ENCODE data around the gene EDRF1.
"Not testable (repeated sequence)": the region's sequence is repeated elsewhere in the genome, so short reads cannot be mapped to it uniquely, and the experiment has no call there.

The EDRF1 gene

GRCh38 chr10:125693524-125693847 lies 26.0 kb upstream of the EDRF1 start:
- H3K4me3 ChIP-seq (replicated peaks in 1 of 2; ENCODE audit: low read depth in 2 of 2, low read length in 2 of 2): no peak overlapping the region
- DNase-seq (ENCODE audit: low read depth in 2 of 2): no peak
- TF ChIP-seq CTCF (IDR thresholded peaks at IDR 0.05; ENCODE audit: low read depth, low read length): no peak

GRCh38 chr10:125694883-125695282 lies 24.6 kb upstream of the EDRF1 start:
- peak; percentile 56 to 84 for DNase-seq (ENCODE audit: low read depth in 2 of 2)
- TF ChIP-seq CTCF (IDR thresholded peaks at IDR 0.05; ENCODE audit: low read depth, low read length): no peak
- H3K4me3 ChIP-seq (replicated peaks in 1 of 2; ENCODE audit: low read depth in 2 of 2, low read length in 2 of 2): no peak overlapping the region

- not testable (repeated sequence) for H3K4me3 ChIP-seq (replicated peaks in 1 of 2; ENCODE audit: low read depth in 2 of 2, low read length in 2 of 2); DNase-seq (ENCODE audit: low read depth in 2 of 2)
Observed at GRCh38 chr10:125696884-125697283, 22.6 kb upstream of the EDRF1 start.

- no peak overlapping the region for H3K4me3 ChIP-seq (replicated peaks in 1 of 2; ENCODE audit: low read depth in 2 of 2, low read length in 2 of 2)
- TF ChIP-seq CTCF (IDR thresholded peaks at IDR 0.05; ENCODE audit: low read depth, low read length): no peak
- no peak for DNase-seq (ENCODE audit: low read depth in 2 of 2)
Observed at GRCh38 chr10:125698481-125698998, 21.0 kb upstream of the EDRF1 start.

GRCh38 chr10:125699562-125700143 lies 19.9 kb upstream of the EDRF1 start:
- H3K4me3 ChIP-seq (replicated peaks in 1 of 2; ENCODE audit: low read depth in 2 of 2, low read length in 2 of 2): no peak overlapping the region
- TF ChIP-seq CTCF (IDR thresholded peaks at IDR 0.05; ENCODE audit: low read depth, low read length): no peak

GRCh38 chr10:125700355-125700911 lies 19.1 kb upstream of the EDRF1 start:
- DNase-seq (ENCODE audit: low read depth in 2 of 2): peak; percentile 49 to 53
- no peak for TF ChIP-seq CTCF (IDR thresholded peaks at IDR 0.05; ENCODE audit: low read depth, low read length)

More at GRCh38 chr10:125699562-125700143, 19.9 kb upstream of the EDRF1 start:
- no peak for DNase-seq (ENCODE audit: low read depth in 2 of 2)

GRCh38 chr10:125707541-125708468 lies 11.7 kb upstream of the EDRF1 start:
- TF ChIP-seq CTCF (IDR thresholded peaks at IDR 0.05; ENCODE audit: low read depth, low read length): no peak
- DNase-seq (ENCODE audit: low read depth in 2 of 2): peak; percentile 5 to 11
- H3K4me3 ChIP-seq (replicated peaks in 1 of 2; ENCODE audit: low read depth in 2 of 2, low read length in 2 of 2): no peak overlapping the region

More at GRCh38 chr10:125700355-125700911, 19.1 kb upstream of the EDRF1 start:
- H3K4me3 ChIP-seq (replicated peaks in 1 of 2; ENCODE audit: low read depth in 2 of 2, low read length in 2 of 2): no peak overlapping the region
